ENCODE data around the gene APOBEC3F. TPM values are rescaled to one million over a fixed set of nuclear protein-coding genes. Genes with fewer than 3 reads are reported as not detected.

The APOBEC3F gene
- polyA plus RNA-seq, 3 donors: 7.6 to 9.7 (median 8.2) TPM

DNA sequence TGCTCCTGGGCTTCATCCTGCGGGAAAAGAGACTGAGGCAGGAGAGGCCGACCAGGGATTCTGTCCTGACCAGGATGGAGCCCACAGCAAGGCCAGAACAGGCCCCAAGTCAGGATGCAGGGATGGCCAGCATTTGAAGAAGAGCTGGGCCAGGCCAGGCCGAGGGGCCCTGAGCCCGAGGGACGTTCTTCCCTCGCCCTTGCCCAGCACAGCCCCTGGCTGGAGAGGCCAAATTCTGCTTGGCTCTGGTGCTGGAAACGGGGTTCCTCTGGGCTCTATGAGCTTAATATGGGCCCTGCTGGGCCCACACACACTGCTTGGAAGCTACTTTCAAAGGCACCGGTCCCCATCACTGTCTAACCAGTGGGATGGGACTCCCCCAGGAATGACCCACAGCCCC lies 44.0 kb downstream of the APOBEC3F start:
- no peak for DNase-seq (ENCODE audit: extremely low read depth in 1 of 11, low read depth in 9 of 11, low spot score in 4 of 11)

DNA sequence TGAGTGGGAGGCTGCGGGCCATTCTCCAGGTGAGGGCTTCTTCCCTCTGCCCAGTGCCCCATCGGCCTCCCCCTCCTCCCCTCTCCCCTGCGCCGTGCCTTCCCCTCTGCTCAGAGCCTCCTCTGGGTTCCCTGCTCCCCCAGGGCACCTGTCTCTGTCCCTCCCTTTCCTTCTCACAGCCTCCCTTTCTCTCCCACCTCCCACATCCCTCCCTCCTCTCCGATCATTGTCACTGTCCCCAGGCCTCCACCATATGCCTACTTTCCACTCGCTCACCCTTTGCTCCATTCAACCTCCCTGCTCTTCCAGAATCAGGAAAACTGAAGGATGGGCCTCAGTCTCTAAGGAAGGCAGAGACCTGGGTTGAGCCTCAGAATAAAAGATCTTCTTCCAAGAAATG lies 46.4 kb downstream of the APOBEC3F start:
- no peak for DNase-seq (ENCODE audit: extremely low read depth in 1 of 11, low read depth in 9 of 11, low spot score in 4 of 11)

DNA sequence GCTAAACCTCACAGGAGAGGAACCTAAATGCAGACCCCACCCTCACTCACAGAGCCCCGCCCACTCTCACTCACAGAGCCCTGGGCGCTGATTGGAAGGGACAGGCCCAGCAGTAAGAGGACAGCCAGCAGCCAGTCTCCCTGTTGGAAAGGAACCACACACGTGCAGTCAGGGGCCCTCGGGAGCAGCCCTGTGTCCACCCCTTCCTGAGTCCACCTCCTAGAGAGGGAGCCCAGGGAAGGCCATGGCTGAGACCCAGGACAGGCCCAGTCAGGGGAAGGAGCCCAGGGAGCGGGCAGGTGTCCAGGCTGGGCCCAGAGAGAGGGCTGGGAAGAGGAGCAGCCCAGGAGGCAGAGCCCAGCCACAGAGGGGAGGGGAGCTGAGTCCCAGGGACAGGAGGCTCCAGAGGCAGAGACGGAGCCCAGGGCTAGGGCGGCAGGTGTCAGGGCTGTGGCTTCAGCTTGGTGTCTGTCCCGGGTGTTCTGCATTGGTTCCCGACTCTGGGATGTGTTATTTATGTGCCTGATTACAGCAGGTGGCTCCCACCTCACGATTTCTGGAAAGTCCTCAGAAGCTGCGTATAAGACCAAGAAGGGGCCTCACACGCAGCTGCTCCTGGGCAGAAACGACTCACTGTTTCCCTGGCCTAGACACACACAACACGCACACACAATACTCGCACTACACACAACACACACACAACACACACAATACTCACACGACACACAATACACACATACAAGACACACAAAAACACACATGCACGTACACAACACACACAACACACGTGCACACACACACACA lies 47.4 kb downstream of the APOBEC3F start:
- no peak for DNase-seq (ENCODE audit: extremely low read depth in 1 of 11, low read depth in 9 of 11, low spot score in 4 of 11)

DNA sequence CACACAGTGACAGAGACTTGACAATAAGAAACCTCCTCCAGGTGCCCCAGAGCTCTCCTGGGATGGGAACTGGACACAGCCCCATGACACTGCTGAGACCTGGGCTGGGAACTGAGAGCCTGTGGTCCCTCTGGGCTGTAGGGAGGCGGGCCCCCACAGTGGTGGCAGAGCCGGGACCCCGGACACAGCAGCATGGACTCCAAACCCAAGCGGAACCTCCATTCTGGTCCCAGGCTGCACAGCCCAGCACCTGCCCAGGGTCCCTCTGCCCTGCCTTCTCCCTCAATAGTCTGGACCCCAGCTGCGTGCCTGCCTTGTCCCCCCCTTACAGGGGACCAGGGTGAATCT lies 48.0 kb downstream of the APOBEC3F start:
- DNase-seq (ENCODE audit: extremely low read depth in 1 of 11, low read depth in 9 of 11, low spot score in 4 of 11): no peak

DNA sequence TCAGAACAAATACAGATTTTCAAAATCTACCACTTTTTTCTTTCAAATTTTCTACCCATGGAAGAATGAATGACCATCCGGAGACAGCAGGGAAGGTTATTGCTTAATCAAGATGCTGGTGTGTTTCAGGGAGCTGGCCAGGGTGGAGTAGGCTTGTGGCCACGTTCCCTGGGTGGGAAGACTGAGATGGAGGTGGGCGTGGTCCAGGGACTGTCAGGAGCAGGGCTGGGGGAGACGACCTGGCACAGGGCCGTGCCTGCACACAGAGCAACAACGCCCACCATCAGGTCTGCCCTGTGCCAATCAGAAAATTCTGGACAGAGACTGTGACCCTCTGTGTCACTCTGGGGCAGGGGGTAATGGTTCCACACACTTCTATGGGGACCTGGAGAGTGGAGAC lies 49.3 kb downstream of the APOBEC3F start:
- no peak for DNase-seq (ENCODE audit: extremely low read depth in 1 of 11, low read depth in 9 of 11, low spot score in 4 of 11)

DNA sequence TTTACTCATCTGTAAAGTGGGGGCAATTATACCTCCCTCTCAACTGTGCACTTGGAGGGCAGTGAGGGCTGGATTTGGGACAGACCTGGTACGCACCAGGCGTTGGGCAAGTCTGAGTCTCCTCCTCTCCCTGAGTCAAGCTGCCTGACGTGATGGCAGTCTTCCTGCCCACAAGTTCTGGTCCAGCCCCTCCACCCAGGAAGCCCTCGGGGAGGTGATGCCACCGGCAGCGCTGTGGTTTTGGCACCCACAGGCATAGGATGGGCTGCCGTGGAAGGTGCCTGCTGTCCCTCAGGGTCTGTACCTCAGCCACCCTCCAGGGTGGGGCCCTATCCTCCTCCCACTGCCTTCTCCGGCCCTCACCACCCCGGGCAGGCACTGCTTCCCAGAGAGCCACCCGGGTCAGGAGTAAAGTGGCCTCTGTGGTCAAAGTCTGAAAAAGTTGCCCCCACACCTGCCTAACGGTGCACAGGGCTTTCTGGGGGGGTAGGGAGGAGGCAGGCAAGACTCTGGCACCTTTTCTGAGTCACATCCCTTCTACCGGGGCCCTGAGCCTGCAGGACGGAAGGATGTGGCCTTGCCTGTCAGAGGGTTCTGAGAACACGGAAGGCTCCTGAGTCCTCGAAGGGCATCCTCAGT lies 49.9 kb downstream of the APOBEC3F start:
- no peak for DNase-seq (ENCODE audit: extremely low read depth in 1 of 11, low read depth in 9 of 11, low spot score in 4 of 11)

DNA sequence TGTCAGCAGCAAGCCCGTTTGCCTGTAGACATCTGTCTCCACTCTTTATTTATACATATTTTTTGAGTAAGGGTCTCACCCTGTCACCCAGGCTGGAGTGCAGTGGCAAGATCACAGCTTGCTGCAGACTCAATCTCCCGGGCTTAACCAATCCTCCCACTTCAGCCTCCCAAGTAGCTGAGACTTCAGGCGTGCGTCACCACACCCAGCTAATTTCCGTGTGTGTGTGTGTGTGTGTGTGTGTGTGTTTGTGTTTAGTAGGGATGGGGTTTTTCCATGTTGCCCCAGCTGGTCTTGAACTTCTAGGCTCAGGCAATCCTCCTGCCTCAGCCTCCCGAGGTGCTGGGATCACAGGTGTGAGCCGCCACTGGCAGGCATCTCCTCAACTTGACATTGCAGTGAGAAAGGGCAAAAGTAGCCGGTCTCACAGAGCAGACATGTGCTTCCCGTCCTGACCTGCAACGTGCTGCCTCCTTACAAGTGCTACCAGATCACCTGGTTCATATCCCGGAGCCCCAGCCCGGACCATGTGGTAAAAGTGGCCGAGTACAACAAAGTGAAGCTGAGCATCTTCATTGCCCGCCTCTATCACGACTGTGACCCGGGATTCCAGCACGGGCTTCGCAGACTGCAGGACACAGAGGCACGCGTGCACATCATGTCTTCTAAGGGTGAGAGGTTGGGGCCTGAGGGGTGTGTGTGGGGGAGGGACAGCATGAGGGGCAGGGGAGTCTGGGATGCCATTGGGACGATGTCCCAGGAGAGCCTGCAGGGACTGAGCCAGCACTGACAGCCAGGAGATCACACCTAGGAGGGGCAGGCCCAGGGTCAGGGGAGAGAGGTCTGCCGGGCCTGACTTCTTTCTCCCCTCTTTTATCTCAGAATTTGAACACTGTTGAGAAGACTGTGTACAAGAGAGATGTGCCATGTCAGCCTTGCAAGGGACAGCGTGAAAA lies 50.7 kb downstream of the APOBEC3F start:
- DNase-seq (ENCODE audit: extremely low read depth in 1 of 11, low read depth in 9 of 11, low spot score in 4 of 11): no peak

DNA sequence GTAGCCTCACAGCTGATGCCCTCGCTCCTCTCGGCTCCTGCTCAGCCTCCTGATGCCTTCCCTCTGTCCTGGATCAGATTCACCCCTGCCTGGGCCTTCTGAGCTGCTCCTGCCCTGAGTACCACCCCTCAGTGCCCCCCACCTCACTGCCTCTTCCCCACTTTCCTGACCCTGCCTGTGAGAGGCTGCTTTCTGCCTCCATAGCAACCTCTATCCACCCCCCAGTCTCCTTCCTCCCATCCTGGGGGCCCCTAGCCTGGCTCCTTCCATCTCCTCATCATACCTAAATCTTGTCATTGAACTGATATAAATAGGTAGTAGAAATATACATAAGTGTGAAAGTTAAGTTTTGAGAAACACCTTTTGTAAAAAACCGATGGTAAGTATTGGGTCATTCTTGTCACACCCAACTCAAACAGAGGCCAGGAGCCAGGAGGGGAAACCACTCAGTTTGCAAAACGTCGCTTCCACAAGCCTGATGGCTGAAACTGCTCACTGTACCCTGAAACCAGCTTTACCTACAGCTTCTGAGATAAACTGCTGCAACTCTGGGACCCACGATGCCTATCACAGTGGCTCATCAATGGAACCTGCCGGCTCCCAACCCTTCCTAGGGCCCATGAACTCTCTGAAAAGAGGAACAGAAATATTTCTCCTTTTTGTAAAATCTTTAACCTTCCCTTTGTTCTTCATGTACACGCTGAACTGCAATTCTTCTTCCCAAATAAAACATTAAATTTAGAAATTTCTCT lies 51.6 kb downstream of the APOBEC3F start:
- DNase-seq (ENCODE audit: extremely low read depth in 1 of 11, low read depth in 9 of 11, low spot score in 4 of 11): no peak

DNA sequence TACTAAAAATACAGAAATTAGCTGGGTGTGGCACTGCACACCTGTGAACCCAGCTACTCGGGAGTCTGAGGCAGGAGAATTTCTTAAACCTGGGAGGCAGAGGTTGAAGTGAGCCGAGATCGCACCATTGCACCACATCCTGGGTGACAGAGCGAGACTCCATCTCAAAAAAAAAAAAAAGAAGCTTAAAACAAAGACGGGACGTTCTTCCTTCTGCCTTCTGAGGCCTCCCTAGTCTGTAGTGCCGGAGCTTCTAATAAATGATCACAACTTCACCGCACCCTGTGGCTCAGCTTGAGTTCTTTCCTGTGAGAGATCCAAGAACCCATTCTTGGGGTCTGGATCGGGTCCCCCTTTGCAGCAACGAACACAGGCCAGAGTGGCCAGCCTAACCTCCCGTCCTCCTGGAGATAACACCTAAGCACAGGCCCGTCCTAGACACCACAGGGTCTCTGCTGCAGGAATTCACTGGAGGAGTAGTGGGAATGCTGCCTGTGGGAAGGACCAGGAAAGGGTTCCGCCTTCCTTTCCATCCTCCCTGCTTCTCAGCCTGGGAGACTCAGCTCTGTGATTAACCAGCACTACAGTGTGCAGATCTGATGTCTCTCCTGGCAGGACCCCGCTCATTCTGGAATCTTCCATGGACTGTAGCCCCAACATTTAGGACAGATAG lies 54.2 kb downstream of the APOBEC3F start:
- DNase-seq (ENCODE audit: extremely low read depth in 1 of 11, low read depth in 9 of 11, low spot score in 4 of 11): no peak

DNA sequence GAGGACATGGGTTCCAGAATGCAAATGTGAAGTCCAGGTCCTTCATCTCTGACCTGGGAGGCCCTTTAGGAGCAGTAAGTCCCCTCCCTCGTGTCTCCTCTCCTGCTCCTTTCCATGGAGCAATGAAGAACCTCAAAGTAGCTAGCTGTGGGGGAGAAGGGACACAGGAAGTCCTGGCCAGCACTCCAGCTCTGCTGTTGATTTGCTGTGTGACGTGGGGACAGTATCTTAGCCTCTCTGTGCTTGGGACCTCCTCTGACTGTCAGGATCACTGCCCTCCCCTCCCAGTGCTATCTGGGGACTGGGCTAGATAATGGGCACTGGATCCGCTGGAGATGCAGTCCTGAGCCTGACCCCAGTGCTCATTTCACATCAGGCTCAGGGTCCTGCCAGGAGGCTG lies 55.3 kb downstream of the APOBEC3F start:
- no peak for DNase-seq (ENCODE audit: extremely low read depth in 1 of 11, low read depth in 9 of 11, low spot score in 4 of 11)

DNA sequence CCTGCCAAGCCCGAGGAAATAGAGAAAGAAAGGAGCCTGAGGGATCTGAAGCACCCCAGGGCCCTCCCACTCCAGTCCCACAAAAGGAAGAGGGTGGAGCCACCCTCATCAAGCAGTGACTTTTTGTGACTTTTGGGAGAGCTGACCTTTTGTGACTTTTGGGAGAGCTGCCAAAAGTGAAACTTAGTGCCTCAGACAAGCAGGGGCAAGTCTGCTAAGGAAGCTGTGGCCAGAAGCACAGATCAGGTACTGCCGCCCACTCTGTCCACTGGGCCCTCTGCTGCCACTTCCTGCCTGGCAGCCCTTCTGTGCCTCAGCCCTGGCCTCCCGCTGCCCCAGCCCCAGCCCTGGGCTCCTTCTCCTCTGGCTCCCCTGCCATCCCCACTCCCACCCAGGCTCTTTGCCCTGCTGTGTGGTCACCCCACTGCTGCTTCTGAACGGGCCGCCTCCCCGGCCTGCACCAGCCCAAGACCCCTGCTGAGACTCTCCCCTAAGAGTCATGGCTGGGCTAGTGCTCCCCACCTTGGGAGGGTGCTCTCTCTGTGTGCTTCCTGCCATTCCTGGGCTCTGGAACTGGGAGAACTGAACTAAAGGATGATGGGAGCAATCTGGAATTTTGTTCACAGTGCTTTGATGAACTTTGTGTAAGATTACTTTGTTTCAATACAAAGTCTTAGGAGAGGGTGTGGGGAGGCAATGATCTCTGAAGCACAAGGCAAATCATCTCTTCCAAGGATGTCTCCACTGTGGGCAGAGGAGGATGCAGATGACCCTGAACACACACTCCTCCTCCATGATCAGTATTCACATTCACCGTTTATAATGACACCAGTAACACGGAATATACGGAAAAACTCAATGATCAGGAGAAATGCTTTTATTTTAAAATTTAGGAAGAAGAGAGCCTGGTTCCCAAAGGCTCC lies 56.7 kb downstream of the APOBEC3F start, which contains the start of gene APOBEC3H:
Gene APOBEC3H (plus strand): TSS at position 147 of the 923 bp plus-strand sequence. CDS start 3,035 bp downstream, outside the sequence.
- DNase-seq (ENCODE audit: extremely low read depth in 1 of 11, low read depth in 9 of 11, low spot score in 4 of 11): no peak

DNA sequence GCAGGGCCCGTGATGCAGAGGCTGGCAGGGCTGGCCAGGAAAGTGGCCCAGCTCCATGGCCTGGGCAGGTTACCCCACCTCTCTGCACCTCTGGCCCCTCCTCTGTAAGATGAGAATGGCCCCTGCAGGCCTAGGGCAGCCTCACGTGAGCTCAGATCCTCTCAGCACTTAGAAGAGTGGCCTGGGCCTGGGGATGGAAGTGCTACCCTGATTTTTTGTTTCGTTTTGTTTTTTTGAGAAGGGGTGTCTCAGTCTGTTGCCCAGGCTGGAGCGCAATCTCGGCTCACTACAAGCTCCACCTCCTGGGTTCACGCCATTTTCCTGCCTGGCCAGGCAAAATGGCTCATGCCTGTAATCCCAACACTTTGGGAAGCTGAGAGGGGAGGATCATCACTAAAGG lies 57.4 kb downstream of the APOBEC3F start:
- DNase-seq (ENCODE audit: extremely low read depth in 1 of 11, low read depth in 9 of 11, low spot score in 4 of 11): no peak

DNA sequence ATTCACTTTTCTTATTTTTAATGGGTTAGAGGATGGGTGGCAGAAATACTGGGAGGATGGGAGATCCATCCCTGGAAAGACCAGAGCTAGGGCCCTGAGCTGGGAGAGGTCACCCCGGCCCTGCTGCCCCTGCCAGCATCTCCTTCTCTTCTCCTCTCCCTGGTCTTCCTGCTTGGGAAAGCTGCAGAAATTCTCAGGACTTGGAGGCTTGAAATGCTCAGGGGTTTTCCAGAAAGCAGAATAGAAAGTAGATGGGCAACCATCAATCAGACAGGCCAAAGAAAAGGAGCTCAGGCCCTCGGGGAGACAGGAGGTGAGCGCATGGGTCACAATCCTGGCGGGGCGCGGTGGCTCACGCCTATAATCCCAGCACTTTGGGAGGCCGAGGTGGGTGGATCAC lies 57.9 kb downstream of the APOBEC3F start:
- DNase-seq (ENCODE audit: extremely low read depth in 1 of 11, low read depth in 9 of 11, low spot score in 4 of 11): no peak

DNA sequence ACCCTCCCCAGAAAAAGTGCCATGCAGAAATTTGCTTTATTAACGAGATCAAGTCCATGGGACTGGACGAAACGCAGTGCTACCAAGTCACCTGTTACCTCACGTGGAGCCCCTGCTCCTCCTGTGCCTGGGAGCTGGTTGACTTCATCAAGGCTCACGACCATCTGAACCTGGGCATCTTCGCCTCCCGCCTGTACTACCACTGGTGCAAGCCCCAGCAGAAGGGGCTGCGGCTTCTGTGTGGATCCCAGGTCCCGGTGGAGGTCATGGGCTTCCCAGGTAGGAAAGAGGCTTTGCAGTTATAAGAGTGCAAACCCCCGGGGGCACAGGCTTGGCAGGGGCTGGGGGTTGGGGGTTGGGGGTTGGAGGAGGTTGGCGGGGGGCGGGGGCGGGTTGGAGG lies 60.6 kb downstream of the APOBEC3F start:
- no peak for DNase-seq (ENCODE audit: extremely low read depth in 1 of 11, low read depth in 9 of 11, low spot score in 4 of 11)

DNA sequence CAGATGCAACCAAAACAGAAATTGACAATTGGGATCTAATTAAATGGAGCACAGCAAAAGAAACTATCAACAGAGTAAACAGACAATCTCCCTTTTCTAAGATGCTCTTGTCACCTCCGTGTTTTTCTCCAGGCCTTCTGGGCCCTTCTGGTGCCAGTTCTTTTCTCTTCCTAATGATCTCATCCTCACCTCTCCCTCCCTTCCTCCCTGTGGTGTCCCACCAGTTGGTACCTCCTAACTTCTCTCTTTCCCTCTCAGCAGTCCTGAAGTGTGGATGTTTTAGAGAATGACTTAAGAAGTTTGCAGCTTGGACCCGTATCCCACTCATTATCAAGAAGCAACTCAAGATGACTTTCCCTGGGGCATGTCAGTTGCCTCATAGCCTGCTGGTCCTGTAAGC lies 62.8 kb downstream of the APOBEC3F start:
- no peak for DNase-seq (ENCODE audit: extremely low read depth in 1 of 11, low read depth in 9 of 11, low spot score in 4 of 11)
